Measurements from ENCODE around the gene SLC28A1.

The SLC28A1 gene

GRCh38 chr15:84883916-84884781, at the start of gene SLC28A1:
SLC28A1 (plus strand) TSS chr15:84884662; CDS start chr15:84887761, 3,099 bp downstream.
- Histone ChIP-seq H3K4me1 (ENCODE audit: control insufficient read depth in 1 of 2, insufficient read depth in 2 of 2, low read length in 2 of 2) (peaks cover 10 to 11% of the 10 kb centered on the region in 2 donors), H3K27ac (ENCODE audit: low read depth, low read length) (peak within 1 kb of the TSS; percentile 50)

GRCh38 chr15:84834969-84835368, 49.5 kb upstream of the SLC28A1 start:
- Histone ChIP-seq H3K4me3 (ENCODE audit: low read depth in 1 of 2, low read length in 2 of 2) (no peak overlapping the region), H3K27me3 (ENCODE audit: control insufficient read depth in 1 of 2, insufficient read depth in 2 of 2, low read length in 2 of 2) (no peaks in the 10 kb centered on the region), H3K36me3 (ENCODE audit: control insufficient read depth in 1 of 2, insufficient read depth in 2 of 2, low read length in 2 of 2) (no peaks in the 10 kb centered on the region), H3K4me1 (ENCODE audit: control insufficient read depth in 1 of 2, insufficient read depth in 2 of 2, low read length in 2 of 2) (peaks cover 0 to 3% of the 10 kb centered on the region in 2 donors), H3K9ac (ENCODE audit: low read depth in 1 of 2, low read length in 2 of 2) (no peak overlapping the region), H3K9me3 (ENCODE audit: control insufficient read depth in 1 of 2, low read length in 2 of 2) (no peaks in the 10 kb centered on the region), H3K27ac (ENCODE audit: low read depth, low read length) (no peak overlapping the region)

More at GRCh38 chr15:84883916-84884781, at the start of gene SLC28A1:
- H3K9me3 ChIP-seq (ENCODE audit: control insufficient read depth in 1 of 2, low read length in 2 of 2) = no peaks in the 10 kb centered on the region
- no peaks in the 10 kb centered on the region for H3K27me3 ChIP-seq (ENCODE audit: control insufficient read depth in 1 of 2, insufficient read depth in 2 of 2, low read length in 2 of 2)
- no peaks in the 10 kb centered on the region for H3K36me3 ChIP-seq (ENCODE audit: control insufficient read depth in 1 of 2, insufficient read depth in 2 of 2, low read length in 2 of 2)
- H3K4me3 ChIP-seq (ENCODE audit: low read depth in 1 of 2, low read length in 2 of 2) = peak within 1 kb of the TSS in 1 of 2 donors; percentile 50
- H3K9ac ChIP-seq (ENCODE audit: low read depth in 1 of 2, low read length in 2 of 2) = no peak within 1 kb of the TSS

GRCh38 chr15:84835661-84836337, 48.7 kb upstream of the SLC28A1 start:
- Histone ChIP-seq H3K4me3 (ENCODE audit: low read depth in 1 of 2, low read length in 2 of 2) (no peak overlapping the region), H3K4me1 (ENCODE audit: control insufficient read depth in 1 of 2, insufficient read depth in 2 of 2, low read length in 2 of 2) (peaks cover 6 to 9% of the 10 kb centered on the region in 2 donors), H3K27me3 (ENCODE audit: control insufficient read depth in 1 of 2, insufficient read depth in 2 of 2, low read length in 2 of 2) (no peaks in the 10 kb centered on the region), H3K27ac (ENCODE audit: low read depth, low read length) (no peak overlapping the region), H3K9ac (ENCODE audit: low read depth in 1 of 2, low read length in 2 of 2) (no peak overlapping the region), H3K9me3 (ENCODE audit: control insufficient read depth in 1 of 2, low read length in 2 of 2) (no peaks in the 10 kb centered on the region), H3K36me3 (ENCODE audit: control insufficient read depth in 1 of 2, insufficient read depth in 2 of 2, low read length in 2 of 2) (no peaks in the 10 kb centered on the region)

- Histone ChIP-seq H3K9me3 (ENCODE audit: control insufficient read depth in 1 of 2, low read length in 2 of 2) (no peaks in the 10 kb centered on the region), H3K36me3 (ENCODE audit: control insufficient read depth in 1 of 2, insufficient read depth in 2 of 2, low read length in 2 of 2) (no peaks in the 10 kb centered on the region), H3K4me1 (ENCODE audit: control insufficient read depth in 1 of 2, insufficient read depth in 2 of 2, low read length in 2 of 2) (peaks cover 14 to 15% of the 10 kb centered on the region in 2 donors), H3K27me3 (ENCODE audit: control insufficient read depth in 1 of 2, insufficient read depth in 2 of 2, low read length in 2 of 2) (no peaks in the 10 kb centered on the region), H3K9ac (ENCODE audit: low read depth in 1 of 2, low read length in 2 of 2) (no peak overlapping the region), H3K4me3 (ENCODE audit: low read depth in 1 of 2, low read length in 2 of 2) (no peak overlapping the region), H3K27ac (ENCODE audit: low read depth, low read length) (no peak overlapping the region)
Measured at GRCh38 chr15:84836844-84837243, 47.6 kb upstream of the SLC28A1 start.

GRCh38 chr15:84839714-84840113, 44.7 kb upstream of the SLC28A1 start:
- Histone ChIP-seq H3K9ac (ENCODE audit: low read depth in 1 of 2, low read length in 2 of 2) (no peak overlapping the region), H3K9me3 (ENCODE audit: control insufficient read depth in 1 of 2, low read length in 2 of 2) (no peaks in the 10 kb centered on the region), H3K4me1 (ENCODE audit: control insufficient read depth in 1 of 2, insufficient read depth in 2 of 2, low read length in 2 of 2) (peaks cover 14 to 15% of the 10 kb centered on the region in 2 donors), H3K36me3 (ENCODE audit: control insufficient read depth in 1 of 2, insufficient read depth in 2 of 2, low read length in 2 of 2) (no peaks in the 10 kb centered on the region), H3K27me3 (ENCODE audit: control insufficient read depth in 1 of 2, insufficient read depth in 2 of 2, low read length in 2 of 2) (no peaks in the 10 kb centered on the region), H3K4me3 (ENCODE audit: low read depth in 1 of 2, low read length in 2 of 2) (no peak overlapping the region), H3K27ac (ENCODE audit: low read depth, low read length) (no peak overlapping the region)

GRCh38 chr15:84840255-84840654, 44.2 kb upstream of the SLC28A1 start:
- no peak overlapping the region for H3K4me3 ChIP-seq (ENCODE audit: low read depth in 1 of 2, low read length in 2 of 2)
- peak overlapping the region; percentile 73 for H3K27ac ChIP-seq (ENCODE audit: low read depth, low read length)
- H3K4me1 ChIP-seq (ENCODE audit: control insufficient read depth in 1 of 2, insufficient read depth in 2 of 2, low read length in 2 of 2) = peaks cover 12 to 19% of the 10 kb centered on the region in 2 donors
- H3K27me3 ChIP-seq (ENCODE audit: control insufficient read depth in 1 of 2, insufficient read depth in 2 of 2, low read length in 2 of 2) = no peaks in the 10 kb centered on the region
- no peaks in the 10 kb centered on the region for H3K36me3 ChIP-seq (ENCODE audit: control insufficient read depth in 1 of 2, insufficient read depth in 2 of 2, low read length in 2 of 2)
- peak overlapping the region in 1 of 2 donors; percentile 54 for H3K9ac ChIP-seq (ENCODE audit: low read depth in 1 of 2, low read length in 2 of 2)
- no peaks in the 10 kb centered on the region for H3K9me3 ChIP-seq (ENCODE audit: control insufficient read depth in 1 of 2, low read length in 2 of 2)

- no peaks in the 10 kb centered on the region for H3K36me3 ChIP-seq (ENCODE audit: control insufficient read depth in 1 of 2, insufficient read depth in 2 of 2, low read length in 2 of 2)
- peaks cover 12 to 21% of the 10 kb centered on the region in 2 donors for H3K4me1 ChIP-seq (ENCODE audit: control insufficient read depth in 1 of 2, insufficient read depth in 2 of 2, low read length in 2 of 2)
- H3K27ac ChIP-seq (ENCODE audit: low read depth, low read length) = peak overlapping the region; percentile 73
- no peaks in the 10 kb centered on the region for H3K27me3 ChIP-seq (ENCODE audit: control insufficient read depth in 1 of 2, insufficient read depth in 2 of 2, low read length in 2 of 2)
- no peaks in the 10 kb centered on the region for H3K9me3 ChIP-seq (ENCODE audit: control insufficient read depth in 1 of 2, low read length in 2 of 2)
- peak overlapping the region in 1 of 2 donors; percentile 54 for H3K9ac ChIP-seq (ENCODE audit: low read depth in 1 of 2, low read length in 2 of 2)
- H3K4me3 ChIP-seq (ENCODE audit: low read depth in 1 of 2, low read length in 2 of 2) = no peak overlapping the region
Measured at GRCh38 chr15:84840741-84841429, 43.6 kb upstream of the SLC28A1 start.

GRCh38 chr15:84842781-84843180, 41.7 kb upstream of the SLC28A1 start:
- H3K4me3 ChIP-seq (ENCODE audit: low read depth in 1 of 2, low read length in 2 of 2) = no peak overlapping the region
- no peaks in the 10 kb centered on the region for H3K27me3 ChIP-seq (ENCODE audit: control insufficient read depth in 1 of 2, insufficient read depth in 2 of 2, low read length in 2 of 2)
- H3K9me3 ChIP-seq (ENCODE audit: control insufficient read depth in 1 of 2, low read length in 2 of 2) = peaks cover 0 to 3% of the 10 kb centered on the region in 2 donors
- no peaks in the 10 kb centered on the region for H3K36me3 ChIP-seq (ENCODE audit: control insufficient read depth in 1 of 2, insufficient read depth in 2 of 2, low read length in 2 of 2)
- no peak overlapping the region for H3K9ac ChIP-seq (ENCODE audit: low read depth in 1 of 2, low read length in 2 of 2)
- peaks cover 12 to 21% of the 10 kb centered on the region in 2 donors for H3K4me1 ChIP-seq (ENCODE audit: control insufficient read depth in 1 of 2, insufficient read depth in 2 of 2, low read length in 2 of 2)
- no peak overlapping the region for H3K27ac ChIP-seq (ENCODE audit: low read depth, low read length)

GRCh38 chr15:84844964-84845363, 39.5 kb upstream of the SLC28A1 start:
- H3K36me3 ChIP-seq (ENCODE audit: control insufficient read depth in 1 of 2, insufficient read depth in 2 of 2, low read length in 2 of 2) = no peaks in the 10 kb centered on the region
- H3K4me1 ChIP-seq (ENCODE audit: control insufficient read depth in 1 of 2, insufficient read depth in 2 of 2, low read length in 2 of 2) = peaks cover 12 to 21% of the 10 kb centered on the region in 2 donors
- peak overlapping the region; percentile 47 for H3K27ac ChIP-seq (ENCODE audit: low read depth, low read length)
- no peaks in the 10 kb centered on the region for H3K27me3 ChIP-seq (ENCODE audit: control insufficient read depth in 1 of 2, insufficient read depth in 2 of 2, low read length in 2 of 2)
- no peak overlapping the region for H3K4me3 ChIP-seq (ENCODE audit: low read depth in 1 of 2, low read length in 2 of 2)
- H3K9me3 ChIP-seq (ENCODE audit: control insufficient read depth in 1 of 2, low read length in 2 of 2) = peaks cover 0 to 3% of the 10 kb centered on the region in 2 donors
- H3K9ac ChIP-seq (ENCODE audit: low read depth in 1 of 2, low read length in 2 of 2) = peak overlapping the region in 1 of 2 donors; percentile 35

All from duodenal mucosa (tissue), 2 donors.